Trophoblast cell (in vitro differentiated cells and primary cell): ENCODE results near the gene SSNA1.

Source experiments
- DNase-seq, 2 donors: peaks; one replicate each; pipeline ENCODE4 v3.0.0-alpha.2; 2016
- H2AFZ ChIP-seq: 2 replicates; pipeline ENCODE4 v1.6.1; 2013; ENCODE audit warnings: low read length, moderate library complexity, mild to moderate bottlenecking; ENCODE audit not compliant: insufficient read depth, poor library complexity
- H2AK5ac ChIP-seq: 2 replicates; pipeline ENCODE4 v1.6.1; 2013; ENCODE audit warnings: mild to moderate bottlenecking, low read length
- H2BK120ac ChIP-seq: 2 replicates; pipeline ENCODE4 v1.6.1; 2013; ENCODE audit warnings: low read length, mild to moderate bottlenecking, moderate library complexity; ENCODE audit not compliant: insufficient read depth, poor library complexity
- H2BK12ac ChIP-seq: 2 replicates; pipeline ENCODE4 v1.6.1; 2013; ENCODE audit warnings: mild to moderate bottlenecking, low read length, moderate library complexity
- H2BK5ac ChIP-seq: 2 replicates; pipeline ENCODE4 v1.6.1; 2013; ENCODE audit warnings: low read length, low read depth, moderate library complexity, mild to moderate bottlenecking; ENCODE audit not compliant: poor library complexity
- H3K14ac ChIP-seq: 2 replicates; pipeline ENCODE4 v1.6.1; 2013; ENCODE audit warnings: mild to moderate bottlenecking, low read length
- H3K18ac ChIP-seq: 2 replicates; pipeline ENCODE4 v1.6.1; 2013; ENCODE audit warnings: mild to moderate bottlenecking, low read length
- H3K23ac ChIP-seq: 2 replicates; pipeline ENCODE4 v1.6.1; 2013; ENCODE audit warnings: low read length
- H3K27ac ChIP-seq: 2 replicates; pipeline ENCODE4 v1.5.1; 2013; ENCODE audit warnings: low read depth, mild to moderate bottlenecking, inconsistent platforms, low read length, moderate library complexity
- H3K27me3 ChIP-seq: 2 replicates; pipeline ENCODE4 v1.6.1; 2013; ENCODE audit warnings: inconsistent platforms, mild to moderate bottlenecking, low read length, moderate library complexity; ENCODE audit not compliant: insufficient read depth
- H3K36me3 ChIP-seq, 2 experiments: 1 replicate in 1 of 2; 2 replicates in 1 of 2; pipeline ENCODE4 v1.6.1; 2013; ENCODE audit warnings: low read length in 2 of 2, mild to moderate bottlenecking in 2 of 2, moderate library complexity in 1 of 2; ENCODE audit not compliant: insufficient read depth in 2 of 2, control insufficient read depth in 1 of 2
- H3K4ac ChIP-seq: 2 replicates; pipeline ENCODE4 v1.6.1; 2013; ENCODE audit warnings: low read depth, mild to moderate bottlenecking, low read length, moderate library complexity
- H3K4me1 ChIP-seq, 2 experiments: 1 replicate in 1 of 2; 2 replicates in 1 of 2; pipeline ENCODE4 v1.6.1; 2013; ENCODE audit warnings: low read length in 2 of 2, mild to moderate bottlenecking in 2 of 2, moderate library complexity in 1 of 2; ENCODE audit not compliant: insufficient read depth in 2 of 2, control insufficient read depth in 1 of 2
- H3K4me2 ChIP-seq: 2 replicates; pipeline ENCODE4 v1.6.1; 2013; ENCODE audit warnings: inconsistent platforms, mild to moderate bottlenecking, low read length, moderate library complexity
- H3K4me3 ChIP-seq: 2 replicates; pipeline ENCODE4 v1.5.1; 2013; ENCODE audit warnings: mild to moderate bottlenecking, low read depth, low read length, inconsistent platforms
- H3K79me1 ChIP-seq: one replicate; pipeline ENCODE4 v1.6.1; 2013; ENCODE audit warnings: low read length
- H3K79me2 ChIP-seq: 2 replicates; pipeline ENCODE4 v1.6.1; 2013; ENCODE audit warnings: low read length, mild to moderate bottlenecking; ENCODE audit not compliant: control insufficient read depth, insufficient read depth, poor library complexity
- H3K9ac ChIP-seq: 2 replicates; pipeline ENCODE4 v1.6.1; 2013; ENCODE audit warnings: mild to moderate bottlenecking, low read length
- H3K9me3 ChIP-seq: 2 replicates; pipeline ENCODE4 v1.6.1; 2013; ENCODE audit warnings: low read depth, mild to moderate bottlenecking, control low read depth, inconsistent platforms, low read length; ENCODE audit not compliant: insufficient read depth
- H4K12ac ChIP-seq: 2 replicates; pipeline ENCODE4 v1.6.1; 2013; ENCODE audit warnings: low read depth, mild to moderate bottlenecking, low read length, moderate library complexity
- H4K8ac ChIP-seq: 2 replicates; pipeline ENCODE4 v1.6.1; 2013; ENCODE audit warnings: low read depth, mild to moderate bottlenecking, low read length, moderate library complexity
- H4K91ac ChIP-seq: one replicate; pipeline ENCODE4 v1.6.1; 2013; ENCODE audit warnings: low read depth, mild to moderate bottlenecking, low read length, moderate library complexity
- WGBS: extraction: QIAGEN DNeasy Blood & Tissue Kit; methylation state at CpG from one replicate; pipeline ENCODE4 v1.1.7; 2013; ENCODE audit warnings: missing lambda C conversion rate; ENCODE audit not compliant: insufficient read length, insufficient coverage; ENCODE audit errors: extremely low coverage; 5-methylcytosine and 5-hydroxymethylcytosine counted together

SSNA1 gene

GRCh38 chr9:137170486-137171148 lies 17.9 kb upstream of the SSNA1 start:
- Histone ChIP-seq H3K36me3 (no peaks in the 10 kb centered on the region), H2BK12ac (no peak overlapping the region), H3K9me3 (peaks cover 6% of the 10 kb centered on the region), H3K27ac (no peak overlapping the region), H3K27me3 (peaks cover 52% of the 10 kb centered on the region), H3K4me3 (no peak overlapping the region), H3K4me2 (no peak overlapping the region), H3K14ac (no peak overlapping the region), H3K9ac (no peak overlapping the region), H3K4ac (no peak overlapping the region), H3K79me1 (no peaks in the 10 kb centered on the region), H4K12ac (no peak overlapping the region), H2AFZ (no peak overlapping the region), H2BK5ac (no peak overlapping the region), H3K23ac (no peak overlapping the region), H3K4me1 (peaks cover 0 to 11% of the 10 kb centered on the region in 2 experiments), H2BK120ac (no peak overlapping the region), H4K8ac (no peak overlapping the region), H3K18ac (no peak overlapping the region), H2AK5ac (no peak overlapping the region), H3K79me2 (no peaks in the 10 kb centered on the region), H4K91ac (no peak overlapping the region)
- no peak for DNase-seq
- WGBS, result no CpG with 5 or more reads among the region's 14 CpGs

GRCh38 chr9:137171149-137171900 lies 17.2 kb upstream of the SSNA1 start:
- no peak overlapping the region for H2BK5ac ChIP-seq
- no peak overlapping the region for H3K14ac ChIP-seq
- H3K36me3 ChIP-seq, result no peaks in the 10 kb centered on the region
- H2BK120ac ChIP-seq, result no peak overlapping the region
- H3K23ac ChIP-seq, result no peak overlapping the region
- H3K4me3 ChIP-seq, result no peak overlapping the region
- no peak overlapping the region for H3K9ac ChIP-seq
- H3K18ac ChIP-seq, result no peak overlapping the region
- no peak overlapping the region for H2AFZ ChIP-seq
- no peak overlapping the region for H4K12ac ChIP-seq
- H3K9me3 ChIP-seq, result peaks cover 6% of the 10 kb centered on the region
- peaks cover 46% of the 10 kb centered on the region for H3K27me3 ChIP-seq
- no peak overlapping the region for H3K4ac ChIP-seq
- H3K4me1 ChIP-seq, result peaks cover 0 to 11% of the 10 kb centered on the region in 2 experiments
- no CpG with 5 or more reads among the region's 22 CpGs for WGBS
- DNase-seq, result no peak
- no peak overlapping the region for H4K8ac ChIP-seq
- H3K4me2 ChIP-seq, result no peak overlapping the region
- no peak overlapping the region for H4K91ac ChIP-seq
- H3K27ac ChIP-seq, result no peak overlapping the region
- no peaks in the 10 kb centered on the region for H3K79me1 ChIP-seq
- H2BK12ac ChIP-seq, result no peak overlapping the region
- no peak overlapping the region for H2AK5ac ChIP-seq
- H3K79me2 ChIP-seq, result no peaks in the 10 kb centered on the region

GRCh38 chr9:137172901-137173795 lies 15.3 kb upstream of the SSNA1 start:
- no peaks in the 10 kb centered on the region for H3K79me1 ChIP-seq
- no peak overlapping the region for H2AK5ac ChIP-seq
- no peak overlapping the region for H3K4me2 ChIP-seq
- H3K27ac ChIP-seq, result no peak overlapping the region
- no peak overlapping the region for H3K4me3 ChIP-seq
- no peak overlapping the region for H4K91ac ChIP-seq
- no peak overlapping the region for H3K18ac ChIP-seq
- H3K9ac ChIP-seq, result no peak overlapping the region
- H3K14ac ChIP-seq, result no peak overlapping the region
- H3K4ac ChIP-seq, result no peak overlapping the region
- no peak for DNase-seq
- peaks cover 9% of the 10 kb centered on the region for H3K9me3 ChIP-seq
- H4K12ac ChIP-seq, result no peak overlapping the region
- H2BK120ac ChIP-seq, result no peak overlapping the region
- no peak overlapping the region for H3K23ac ChIP-seq
- no peak overlapping the region for H4K8ac ChIP-seq
- peaks cover under 1 to 5% of the 10 kb centered on the region in 2 experiments for H3K36me3 ChIP-seq
- peaks cover 0 to 11% of the 10 kb centered on the region in 2 experiments for H3K4me1 ChIP-seq
- H3K27me3 ChIP-seq, result peaks cover 28% of the 10 kb centered on the region
- H3K79me2 ChIP-seq, result no peaks in the 10 kb centered on the region
- H2BK5ac ChIP-seq, result no peak overlapping the region
- WGBS, result no CpG with 5 or more reads among the region's 21 CpGs
- no peak overlapping the region for H2BK12ac ChIP-seq
- no peak overlapping the region for H2AFZ ChIP-seq

- WGBS, result no CpG with 5 or more reads among the region's 45 CpGs
- Histone ChIP-seq H3K9ac (no peak overlapping the region), H3K23ac (no peak overlapping the region)
Measured at GRCh38 chr9:137173796-137174664, 14.4 kb upstream of the SSNA1 start.

More at GRCh38 chr9:137173796-137174664, 14.4 kb upstream of the SSNA1 start:
- Histone ChIP-seq H3K4me3 (no peak overlapping the region), H4K91ac (no peak overlapping the region), H3K18ac (no peak overlapping the region), H2AFZ (no peak overlapping the region), H4K8ac (no peak overlapping the region), H3K4ac (no peak overlapping the region), H3K4me2 (no peak overlapping the region), H3K27ac (no peak overlapping the region), H3K27me3 (peaks cover 20% of the 10 kb centered on the region), H3K36me3 (peaks cover 3 to 8% of the 10 kb centered on the region in 2 experiments), H3K9me3 (peaks cover 9% of the 10 kb centered on the region), H3K79me2 (no peaks in the 10 kb centered on the region), H2BK12ac (no peak overlapping the region), H2BK5ac (no peak overlapping the region), H3K79me1 (no peaks in the 10 kb centered on the region), H2BK120ac (no peak overlapping the region), H3K4me1 (peaks cover 0 to 8% of the 10 kb centered on the region in 2 experiments), H2AK5ac (no peak overlapping the region), H4K12ac (no peak overlapping the region), H3K14ac (no peak overlapping the region)
- DNase-seq, result no peak
